GM18502 (cell line): ENCODE data around the gene SH3PXD2A.

Experiments
- ATAC-seq: cut with Tn5 transposase; IDR thresholded peaks from one replicate; pipeline ENCODE4 v1.9.1; 2021; ENCODE audit warnings: mild to moderate bottlenecking; ENCODE audit not compliant: unreplicated experiment, poor library complexity

The SH3PXD2A gene

DNA sequence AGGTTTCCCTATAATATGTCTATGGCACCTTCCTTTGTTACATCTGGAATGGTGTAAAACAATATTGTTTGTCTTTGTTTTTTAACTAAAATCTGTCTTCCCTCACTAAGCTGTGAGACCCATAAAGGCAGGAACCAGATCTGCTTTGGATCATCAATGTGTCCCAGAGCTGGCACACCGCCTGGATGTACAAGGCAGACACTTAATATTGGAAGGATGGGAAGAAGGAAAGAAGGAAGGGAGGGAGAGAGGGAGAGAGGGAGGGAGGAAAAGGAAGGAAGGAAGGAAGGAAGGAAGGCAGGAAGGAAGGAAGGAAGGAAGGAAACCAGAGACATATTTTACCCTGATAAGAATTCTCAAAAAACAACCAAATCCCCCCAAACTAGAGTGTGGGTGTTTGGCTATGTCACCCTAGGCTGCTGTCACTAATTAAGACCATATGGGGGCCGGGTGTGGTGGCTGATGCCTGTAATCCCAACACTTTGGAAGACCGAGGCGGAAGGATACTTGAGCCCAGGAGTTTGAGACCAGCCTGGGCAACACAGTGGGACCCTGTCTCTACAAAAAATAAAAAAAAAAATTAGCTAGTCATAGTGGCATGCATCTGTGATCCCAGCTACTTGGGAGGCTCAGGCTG is 59.6 kb downstream of the SH3PXD2A start:
- no peak for ATAC-seq

DNA sequence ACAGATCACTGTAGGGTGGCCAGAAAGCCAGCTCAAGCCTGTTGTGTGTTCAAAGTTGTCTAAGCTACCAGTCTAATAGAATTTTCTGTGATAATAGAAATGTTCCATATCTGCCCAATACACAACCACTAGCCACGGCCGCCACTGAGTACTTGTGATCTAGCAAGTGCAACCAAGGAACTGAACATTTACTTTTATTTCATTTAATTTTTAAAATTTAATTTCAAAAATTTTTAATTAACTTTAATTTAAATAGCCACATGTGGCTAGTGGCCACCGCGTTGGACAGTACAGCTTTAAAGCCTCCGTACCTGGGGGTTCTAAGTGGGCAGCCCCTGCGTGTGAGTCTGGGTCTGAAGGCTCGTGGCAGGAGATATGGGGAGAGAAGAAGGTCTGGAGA is 60.4 kb downstream of the SH3PXD2A start:
- ATAC-seq = no peak

DNA sequence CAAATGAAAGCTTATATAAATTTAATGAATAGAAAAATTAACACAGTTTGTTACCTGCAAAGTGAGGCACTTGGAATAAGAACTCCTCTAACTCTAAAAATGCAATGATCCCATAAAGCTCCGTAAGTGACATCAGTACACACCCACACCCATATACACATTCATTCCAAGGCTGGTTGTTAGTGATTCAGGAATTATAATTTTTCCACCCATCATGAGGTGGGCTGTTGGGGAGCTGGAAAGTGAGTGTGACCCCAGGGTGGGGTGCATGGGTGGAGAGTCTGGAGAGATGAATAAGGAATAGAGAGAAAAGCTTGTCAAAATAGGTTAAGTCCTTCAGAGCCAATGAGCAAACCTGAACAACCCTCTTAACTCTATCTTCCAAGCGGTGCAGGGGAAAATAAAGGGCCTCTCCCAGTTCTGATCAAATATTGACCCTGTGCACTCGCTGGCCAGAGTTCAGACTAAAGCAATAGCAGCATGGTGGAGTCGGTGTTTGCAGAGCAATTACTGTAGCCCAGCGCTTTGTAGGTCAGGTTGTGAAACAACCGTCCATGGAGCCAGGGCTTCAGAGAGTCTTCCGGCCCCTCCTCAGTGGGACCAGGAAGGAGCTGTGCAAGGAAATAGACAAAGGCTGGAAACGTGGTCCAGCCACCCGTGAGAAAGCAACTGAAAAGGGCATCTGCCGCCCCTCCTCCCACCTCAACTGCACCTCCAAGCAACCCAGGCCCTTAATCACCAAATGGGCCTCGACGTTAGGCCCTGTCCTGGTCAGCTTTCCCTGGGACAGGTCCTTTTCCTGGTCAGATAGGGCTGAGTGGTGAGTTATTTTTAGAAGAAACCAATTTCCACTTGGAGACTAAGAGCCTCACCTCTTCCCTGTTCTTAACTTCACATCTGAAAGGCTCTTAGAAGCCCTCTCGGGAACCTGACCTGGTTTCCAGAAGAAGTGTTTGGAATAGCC is 61.2 kb downstream of the SH3PXD2A start:
- ATAC-seq = no peak

DNA sequence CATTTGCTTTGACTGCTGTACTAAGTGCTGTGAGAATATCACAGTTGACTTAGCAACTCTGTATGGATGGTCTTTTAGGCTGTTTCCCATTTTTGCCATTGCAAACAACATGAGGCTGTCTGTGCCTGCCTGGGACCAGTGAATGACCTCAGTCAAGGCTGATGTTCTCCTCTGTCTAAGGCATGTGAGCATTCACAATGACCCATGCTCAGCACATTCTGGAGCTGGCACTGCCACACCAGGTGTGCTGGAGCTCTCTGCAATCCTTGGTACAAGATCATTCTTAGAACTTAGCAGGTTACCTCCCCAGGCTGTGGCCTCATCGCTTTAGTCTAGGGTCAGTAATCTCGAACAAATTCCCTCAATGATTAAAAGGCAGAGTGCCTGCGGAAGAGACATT is 61.9 kb downstream of the SH3PXD2A start:
- no peak for ATAC-seq

DNA sequence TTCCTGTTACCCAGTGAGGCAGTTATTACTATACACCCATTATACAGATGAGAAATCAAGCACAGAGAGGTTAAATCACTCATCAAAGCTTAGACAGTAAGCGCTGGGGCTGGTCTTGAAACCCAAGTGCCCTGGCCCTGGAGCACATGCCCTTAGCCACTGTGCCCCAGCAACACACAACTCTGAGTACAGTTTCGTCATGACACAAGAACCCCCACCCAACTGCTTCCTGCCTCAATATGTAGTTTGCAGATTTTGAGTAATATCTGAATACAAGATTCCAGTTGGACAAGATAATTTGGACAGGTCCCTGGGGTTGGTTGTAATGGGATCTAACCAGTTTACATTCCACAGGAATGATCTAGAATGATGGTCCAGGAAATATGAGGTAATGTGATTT is 62.8 kb downstream of the SH3PXD2A start:
- no peak for ATAC-seq

DNA sequence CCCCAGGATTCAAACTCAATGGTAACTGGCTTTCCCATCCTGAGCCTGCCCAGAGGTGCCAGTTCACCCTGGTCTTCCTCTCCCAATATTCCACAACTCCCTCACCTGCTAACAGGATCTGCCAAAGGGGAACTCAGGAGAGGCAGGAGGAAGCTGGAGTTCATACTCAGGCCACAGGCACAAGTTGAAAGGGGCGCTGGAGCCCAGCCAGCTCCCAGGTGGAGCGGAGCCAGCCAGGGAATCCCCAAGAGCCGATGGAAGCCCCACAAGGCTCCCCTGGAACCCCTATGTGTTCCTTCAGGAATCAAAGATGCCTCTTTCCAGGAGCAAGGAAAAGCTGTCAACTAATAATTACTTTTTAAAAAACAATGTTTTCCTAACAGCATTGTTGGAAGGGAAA is 63.5 kb downstream of the SH3PXD2A start:
- no peak for ATAC-seq

DNA sequence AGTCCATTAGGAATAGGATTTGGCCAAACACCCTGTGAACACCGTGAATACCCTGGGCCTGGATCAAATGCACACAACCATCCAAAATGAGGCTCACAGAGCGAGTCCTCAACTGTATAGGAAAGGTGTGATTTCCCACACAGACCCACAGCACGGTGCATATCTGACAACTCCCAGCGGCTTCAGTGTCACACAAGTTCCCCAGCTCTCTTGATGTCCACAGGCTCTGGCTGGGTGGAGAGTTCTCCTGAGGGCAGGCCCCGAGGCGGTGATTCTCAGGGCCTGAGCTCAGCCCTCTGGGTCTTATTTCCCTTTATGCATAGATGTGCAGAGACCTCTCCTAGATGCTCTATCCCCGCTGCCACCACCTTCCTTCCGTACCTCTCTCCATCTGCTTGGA is 64.1 kb downstream of the SH3PXD2A start:
- ATAC-seq = no peak

DNA sequence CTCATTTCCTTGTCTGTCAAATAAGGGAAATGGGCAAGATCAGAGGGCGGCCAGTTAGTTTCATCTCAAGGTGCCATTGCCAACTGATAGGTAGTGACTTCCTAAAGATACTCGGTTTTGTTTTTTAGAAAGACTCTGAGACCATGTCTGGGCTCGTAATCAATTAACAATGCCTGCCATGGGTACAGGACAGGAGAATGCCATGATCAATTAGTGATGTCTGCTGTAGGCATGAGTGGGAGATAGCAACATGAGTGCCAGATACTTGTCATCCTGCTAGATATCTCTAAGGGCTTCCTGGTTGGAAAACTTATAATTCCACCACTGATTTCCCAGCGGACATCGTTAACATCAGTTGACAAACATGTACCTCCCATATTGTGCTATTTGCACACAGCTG is 64.8 kb downstream of the SH3PXD2A start:
- ATAC-seq = no peak

DNA sequence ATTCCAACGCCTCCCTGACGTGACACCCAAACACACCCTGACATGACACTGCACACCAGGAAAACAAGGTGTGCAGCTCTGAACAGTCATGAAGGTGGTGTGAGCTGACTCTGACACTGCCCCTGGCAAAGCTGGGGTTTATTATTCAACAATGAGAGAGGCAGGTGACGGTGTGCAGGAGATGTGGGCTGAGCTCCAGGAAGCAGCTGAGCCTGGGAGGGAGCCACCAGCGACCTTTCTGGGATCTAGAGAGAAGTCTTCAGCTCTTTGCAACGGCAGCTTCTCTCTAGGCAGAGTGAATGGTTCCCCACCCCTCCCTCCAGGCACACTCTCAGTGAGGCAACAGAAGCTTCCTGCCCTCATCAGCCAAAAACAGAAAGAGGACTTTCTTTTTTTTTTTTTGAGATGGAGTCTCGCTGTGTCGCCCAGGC is 65.6 kb downstream of the SH3PXD2A start:
- no peak for ATAC-seq

DNA sequence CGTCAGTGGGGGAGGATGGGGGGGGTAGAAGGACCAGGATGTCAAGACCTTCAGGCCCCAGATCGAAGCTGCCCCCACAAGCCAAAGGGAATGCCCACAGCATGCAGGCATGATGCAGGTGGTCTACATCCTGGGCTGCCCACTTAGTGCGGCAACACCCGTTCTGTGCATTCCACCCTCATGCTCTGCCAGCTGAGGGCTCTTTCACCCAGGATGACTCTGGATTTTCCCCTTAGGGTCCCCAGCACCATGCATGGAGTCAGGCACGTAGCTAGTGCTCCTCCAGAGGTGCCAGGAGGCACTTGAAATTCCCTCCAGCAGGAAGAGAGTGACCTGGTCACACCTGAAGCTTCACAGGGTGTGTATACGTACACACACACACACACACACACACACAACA is 66.2 kb downstream of the SH3PXD2A start:
- ATAC-seq = no peak

DNA sequence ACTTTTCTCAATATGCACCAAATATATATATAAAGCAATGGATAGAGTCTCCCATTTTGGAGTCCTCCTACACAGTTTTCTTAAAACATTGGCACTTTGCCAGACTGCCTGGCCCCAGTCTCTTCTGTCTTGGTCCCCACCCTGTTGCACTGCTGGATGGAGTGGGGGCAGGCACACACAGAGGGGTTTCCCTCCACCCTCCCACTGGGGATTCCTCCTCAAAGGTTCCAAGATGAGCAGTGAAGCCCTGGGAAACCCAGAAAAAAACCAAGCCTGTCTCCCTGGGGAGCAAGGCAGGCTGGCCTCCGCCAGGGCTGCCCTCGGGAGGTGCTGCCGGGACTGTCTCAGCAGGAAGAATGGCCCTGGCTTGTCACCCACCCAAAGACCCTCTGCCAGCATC is 68.0 kb downstream of the SH3PXD2A start:
- no peak for ATAC-seq

DNA sequence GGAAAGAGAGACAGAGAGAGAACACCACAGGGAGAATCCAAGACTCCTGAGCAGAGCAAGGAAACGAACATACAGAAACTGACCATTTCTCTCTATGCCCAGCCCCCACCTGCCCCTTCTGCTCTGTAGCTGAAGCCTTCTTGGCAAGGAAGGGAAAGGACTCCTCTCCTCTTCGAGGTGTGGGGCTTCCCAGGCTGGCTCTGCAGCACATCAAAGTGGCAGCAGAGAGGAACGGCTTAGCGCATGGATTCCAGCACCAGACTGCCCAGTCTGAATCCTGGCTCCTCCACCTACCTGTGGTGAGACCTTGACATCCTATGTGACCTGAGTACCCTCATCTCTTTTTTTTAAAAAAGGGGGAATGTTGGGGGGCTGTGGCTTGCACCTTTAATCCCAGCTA is 69.4 kb downstream of the SH3PXD2A start:
- no peak for ATAC-seq

DNA sequence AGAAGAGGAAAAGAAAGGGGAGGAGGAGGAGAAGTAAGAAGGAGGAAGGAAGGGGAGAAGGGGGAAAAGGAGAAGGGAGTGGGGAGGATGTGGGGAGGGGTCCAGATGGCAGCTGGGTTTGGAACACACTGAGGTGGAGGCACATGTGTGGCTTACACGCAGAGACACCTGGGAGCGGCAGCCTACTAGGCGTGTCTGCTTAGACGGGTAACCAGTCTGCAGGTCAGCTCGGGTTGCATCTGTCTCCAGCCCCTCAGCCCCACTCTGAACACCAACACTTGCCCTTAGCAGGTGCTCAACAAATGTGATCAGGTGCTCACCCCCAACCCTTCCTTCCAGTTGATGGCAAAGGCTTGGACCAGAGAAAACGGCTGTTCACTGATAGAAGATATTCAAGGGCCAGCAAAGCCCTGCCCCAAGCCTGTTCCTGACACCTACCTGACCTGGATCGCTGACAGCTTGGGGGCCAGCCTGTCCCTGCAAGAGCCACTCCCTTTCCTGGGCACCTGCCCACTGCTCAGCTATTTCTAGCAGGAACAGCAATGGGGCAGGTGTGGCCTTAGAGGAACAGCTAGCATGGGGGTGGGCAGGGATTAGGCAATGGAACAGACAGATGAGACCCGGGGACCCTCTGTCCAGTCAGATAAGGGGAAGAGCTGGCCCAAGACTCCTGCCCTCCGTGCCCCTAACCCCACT is 70.5 kb downstream of the SH3PXD2A start:
- ATAC-seq = no peak

DNA sequence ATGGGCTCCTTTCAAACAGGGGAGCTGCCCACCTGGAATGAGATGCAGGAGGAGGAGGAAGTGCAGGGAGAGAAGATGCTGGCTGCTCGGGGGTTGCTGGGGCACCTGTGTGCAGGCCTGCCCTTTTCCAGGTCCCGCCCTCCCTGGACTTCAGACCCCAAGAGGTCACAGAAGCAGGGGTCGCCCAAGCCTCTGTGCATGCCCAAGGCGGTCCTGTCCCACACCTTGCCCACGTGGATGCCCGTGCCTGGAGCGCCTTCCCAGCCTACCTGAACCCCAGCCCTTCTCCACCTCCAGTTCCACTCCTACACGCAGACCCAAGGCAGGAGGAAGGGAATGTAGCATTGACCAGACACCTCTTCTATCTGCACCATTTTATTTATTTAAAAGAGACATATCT is 71.3 kb downstream of the SH3PXD2A start:
- ATAC-seq = no peak

DNA sequence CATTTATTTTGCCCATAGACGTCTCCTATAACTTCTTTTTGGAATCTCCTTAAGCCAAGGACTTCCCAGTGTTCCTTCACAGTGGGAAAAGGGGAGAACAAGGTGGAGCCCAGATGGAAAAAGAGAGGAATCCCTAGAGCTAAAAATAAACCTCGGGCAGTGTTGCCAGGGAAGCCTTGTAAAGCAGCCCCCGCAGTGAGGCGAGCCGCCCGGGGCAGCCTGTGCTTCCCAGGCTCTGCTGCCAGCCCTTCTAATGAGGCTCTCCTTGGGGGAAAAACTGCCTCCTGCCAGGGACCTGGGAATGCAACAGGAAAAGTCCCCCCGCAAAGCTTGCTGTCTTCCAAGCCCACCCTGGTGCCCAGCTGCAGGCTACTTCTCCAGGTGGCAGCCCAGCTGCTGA is 71.7 kb downstream of the SH3PXD2A start:
- no peak for ATAC-seq

DNA sequence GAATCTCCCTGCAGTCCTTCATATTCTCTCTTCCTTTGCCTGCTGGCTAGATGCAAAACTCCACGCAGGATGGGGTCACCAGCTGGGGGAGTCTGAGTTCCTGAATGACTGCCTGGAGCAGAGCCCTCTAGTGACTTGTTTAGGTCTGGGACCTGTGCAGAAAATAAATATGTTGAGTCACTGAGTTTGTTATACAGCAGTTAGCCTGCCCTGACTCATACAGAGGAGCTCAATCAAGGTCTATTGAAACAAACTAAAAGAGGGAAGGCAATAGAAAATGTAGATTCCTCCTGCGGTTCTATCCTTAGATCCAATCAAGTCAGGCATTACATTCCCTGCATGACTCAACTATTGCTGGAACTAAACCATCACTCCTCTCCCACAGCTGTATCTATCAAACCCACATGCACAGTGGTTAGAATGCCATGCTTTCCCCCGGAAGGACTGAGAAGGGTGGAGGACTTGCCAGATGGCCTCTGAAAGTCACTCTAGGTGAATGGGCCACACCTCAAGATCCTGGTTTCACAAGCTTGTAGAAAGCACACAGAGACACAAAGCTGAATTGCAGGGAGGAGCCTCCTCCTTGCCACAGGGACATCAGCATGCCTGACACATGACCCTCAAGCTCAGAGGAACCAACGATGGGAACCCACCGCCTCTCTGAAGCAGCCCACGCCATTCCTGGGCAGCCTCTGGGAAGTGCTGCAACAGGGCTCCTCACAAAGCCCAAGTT is 73.9 kb downstream of the SH3PXD2A start:
- ATAC-seq = no peak

DNA sequence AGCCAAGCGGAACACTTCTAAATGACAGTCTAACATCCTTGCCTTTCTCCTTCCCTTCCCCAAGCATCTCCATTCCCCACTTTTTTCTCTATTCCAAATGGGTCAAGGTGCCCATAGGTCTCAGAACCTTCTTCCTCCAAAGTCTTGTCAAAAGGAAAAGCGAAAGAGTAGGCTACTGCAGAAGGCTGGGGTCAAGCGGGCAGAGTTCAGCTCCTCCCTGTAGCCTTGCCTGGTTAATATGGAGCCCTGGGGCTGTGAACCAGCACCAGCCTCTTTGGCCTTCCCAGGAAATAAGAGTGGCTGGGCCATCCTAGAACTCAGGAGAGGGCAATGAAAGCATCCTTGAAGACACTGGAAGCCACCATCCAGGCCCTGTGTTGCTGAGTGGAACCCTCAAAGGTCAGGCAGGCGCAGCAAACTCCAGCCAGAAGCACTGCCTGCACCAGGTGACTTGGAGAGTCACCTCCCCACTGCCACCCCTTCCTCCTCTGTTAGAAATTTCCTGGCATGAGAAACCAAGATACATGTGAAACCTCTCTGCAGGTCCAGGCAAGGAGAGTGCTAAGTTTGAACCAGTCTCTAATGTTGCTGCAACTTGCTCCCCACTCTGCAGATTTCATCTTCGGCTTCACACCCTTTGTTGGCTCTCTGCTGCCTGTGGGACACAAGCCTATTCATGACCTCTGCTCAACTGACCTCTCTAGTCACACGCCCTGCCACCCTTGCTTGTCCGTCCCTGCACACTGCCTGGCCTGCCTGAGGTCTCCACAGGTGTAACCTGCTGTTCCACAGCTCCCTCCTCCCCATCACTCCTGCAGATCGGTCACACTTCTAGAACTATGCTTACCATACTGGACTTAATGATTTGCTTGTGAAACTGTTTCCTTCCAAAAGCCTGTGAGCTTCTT is 74.9 kb downstream of the SH3PXD2A start:
- no peak for ATAC-seq

DNA sequence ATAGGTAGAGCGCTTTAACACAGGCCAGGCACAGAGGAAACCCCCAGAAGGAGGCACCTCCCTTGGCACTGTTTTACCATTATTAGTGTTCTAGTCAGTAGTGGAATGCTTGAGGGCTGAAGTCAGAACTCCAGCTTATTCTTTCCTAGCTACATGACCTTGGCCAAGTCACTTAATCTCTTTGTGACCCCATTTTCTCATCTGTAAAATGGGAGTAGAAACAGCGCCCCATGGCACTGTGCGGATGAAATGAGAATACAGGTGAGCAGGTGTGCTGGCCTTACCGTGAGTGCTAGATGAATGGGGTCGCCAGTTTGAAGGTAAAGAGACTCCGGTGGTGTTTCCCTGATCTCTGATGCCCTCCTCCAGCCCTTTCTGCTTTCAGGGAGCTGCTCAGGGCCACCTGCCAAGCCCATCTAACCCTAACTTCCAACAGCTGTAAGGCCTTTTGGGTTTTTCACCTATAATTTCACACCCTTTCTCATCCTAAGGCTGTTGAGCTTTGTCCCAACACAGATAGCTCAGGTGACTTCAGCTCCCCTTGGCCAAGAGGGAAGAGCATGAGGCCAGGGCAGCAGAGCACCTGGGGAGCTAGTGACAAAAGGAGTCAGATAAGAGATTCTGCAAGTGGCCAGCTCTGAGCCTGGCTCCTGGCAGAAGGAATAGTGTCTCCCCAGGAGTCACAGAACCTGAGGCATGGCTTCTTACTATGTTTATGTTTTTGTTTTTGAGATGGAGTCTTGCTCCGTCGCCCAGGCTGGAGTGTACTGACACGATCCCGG is 76.8 kb downstream of the SH3PXD2A start:
- no peak for ATAC-seq
